ENCODE data around the gene COQ2.
"Not testable (repeated sequence)": the region's sequence is repeated elsewhere in the genome, so short reads cannot be mapped to it uniquely, and the experiment has no call there.

The COQ2 gene

DNA sequence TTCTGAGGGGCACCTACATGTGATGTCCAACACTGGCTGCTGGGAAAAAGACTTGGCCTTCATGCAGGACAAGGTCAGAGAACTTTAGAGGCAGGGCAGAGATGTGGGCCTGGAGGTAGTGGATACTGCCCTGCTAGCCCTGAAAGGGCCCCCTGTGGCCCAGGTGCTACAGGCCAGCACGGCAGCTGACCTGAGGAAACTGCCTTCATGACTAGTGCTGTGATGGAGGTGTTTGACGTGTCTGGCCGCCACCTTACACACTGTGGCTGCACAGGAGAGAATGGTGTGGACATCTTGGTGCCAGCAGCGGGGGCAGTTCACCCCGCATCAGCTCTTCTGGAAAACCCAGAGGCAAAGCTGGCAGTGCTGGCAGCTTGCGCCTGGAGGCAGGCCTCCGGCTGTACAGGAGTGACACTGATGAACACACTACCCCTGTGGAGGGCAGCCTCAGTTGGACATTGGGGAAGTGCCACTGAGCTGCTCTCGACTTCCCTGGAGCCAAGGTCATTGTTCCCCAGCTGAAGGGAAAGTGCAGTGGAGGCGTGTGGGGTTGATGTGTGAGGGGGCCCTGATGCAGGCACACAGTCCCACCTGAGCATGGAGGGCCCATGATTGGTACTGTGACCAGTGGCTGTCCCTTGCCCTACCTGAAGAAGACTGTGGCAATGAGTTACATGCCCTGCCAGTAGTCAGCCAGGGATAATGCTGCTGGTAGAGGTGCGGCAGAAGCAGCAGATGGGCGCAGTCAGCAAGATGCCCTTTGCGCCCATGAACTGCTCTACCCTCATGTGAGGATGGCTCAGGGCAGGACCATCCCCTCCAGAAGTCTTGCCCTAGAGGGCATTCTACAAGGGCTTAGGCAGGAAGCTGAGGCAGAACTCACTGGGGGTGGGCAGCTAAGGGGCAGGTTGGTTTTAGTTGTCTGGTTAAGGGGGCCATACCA, 36.9 kb downstream of the COQ2 start:
- no peak for ATAC-seq

DNA sequence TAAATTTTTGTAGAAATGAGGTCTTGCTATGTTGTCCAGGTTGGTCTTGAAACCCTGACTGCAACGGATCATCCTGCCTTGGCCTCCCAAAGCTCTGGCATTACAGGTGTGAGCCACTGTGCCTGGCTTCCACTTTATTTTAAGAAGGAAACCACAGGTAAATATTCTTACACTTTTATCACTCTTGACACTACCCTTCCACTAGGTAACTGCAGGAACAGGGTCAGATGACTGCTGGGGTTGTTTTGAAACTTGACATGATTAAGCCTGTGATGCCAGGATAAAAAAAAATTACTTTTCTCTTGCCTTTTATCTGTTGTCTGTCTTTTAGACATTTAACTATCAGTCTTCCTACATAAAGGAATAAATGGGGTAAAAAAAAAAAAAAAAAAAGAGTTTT, 43.5 kb downstream of the COQ2 start:
- no peak for ATAC-seq

DNA sequence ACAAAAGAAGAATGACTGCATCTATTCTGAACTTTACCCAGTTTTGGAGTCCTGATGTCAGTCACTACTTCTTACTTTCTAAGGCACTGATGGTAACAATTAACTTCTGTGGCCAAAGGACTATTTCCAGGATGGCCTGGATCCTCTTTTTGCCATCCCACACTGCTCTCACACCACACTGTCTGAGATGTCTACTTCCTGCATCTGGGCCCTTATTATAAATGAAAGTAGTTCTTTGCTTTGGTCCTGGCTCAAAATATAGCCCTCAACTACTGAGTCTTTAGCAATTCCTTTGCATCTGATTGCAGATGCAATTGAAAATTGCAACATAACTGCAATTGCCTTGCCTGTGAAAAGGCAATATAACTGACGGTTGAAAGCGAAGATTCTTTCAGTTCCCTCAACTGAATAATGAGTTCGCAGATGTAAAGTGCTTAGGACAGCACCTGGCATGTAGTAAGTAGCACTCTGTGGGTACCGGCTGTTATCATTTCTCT, 44.2 kb downstream of the COQ2 start:
- no peak for ATAC-seq

GRCh38 chr4:83238393-83239248, 46.0 kb downstream of the COQ2 start:
- no peak for ATAC-seq

DNA sequence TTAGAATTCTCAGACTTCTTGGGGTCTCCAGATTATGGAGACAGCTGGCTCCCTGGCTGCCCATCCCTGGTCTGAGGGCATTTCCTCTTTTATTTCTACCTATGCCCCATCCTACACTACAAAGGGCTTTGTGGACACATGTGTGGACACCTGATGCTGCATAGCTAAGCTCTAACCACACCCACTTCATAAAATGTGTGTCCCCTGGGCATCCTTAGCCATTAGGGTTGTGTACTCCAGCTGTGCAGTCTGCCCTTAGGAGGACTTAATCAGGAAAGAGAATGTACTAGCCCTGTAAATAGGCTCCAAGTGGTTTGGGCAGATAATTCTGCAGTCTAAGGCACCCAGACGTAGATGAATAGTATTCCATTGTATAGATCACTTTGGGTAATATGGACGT, 47.0 kb downstream of the COQ2 start:
- ATAC-seq: no peak

GRCh38 chr4:83235645-83236133, 48.9 kb downstream of the COQ2 start:
- ATAC-seq: peak; percentile 67 to 70

GRCh38 chr4:83234902-83235644, 49.5 kb downstream of the COQ2 start:
- ATAC-seq: peak; percentile 71

GRCh38 chr4:83234387-83234786, 50.2 kb downstream of the COQ2 start:
- ATAC-seq: not testable (repeated sequence)

DNA sequence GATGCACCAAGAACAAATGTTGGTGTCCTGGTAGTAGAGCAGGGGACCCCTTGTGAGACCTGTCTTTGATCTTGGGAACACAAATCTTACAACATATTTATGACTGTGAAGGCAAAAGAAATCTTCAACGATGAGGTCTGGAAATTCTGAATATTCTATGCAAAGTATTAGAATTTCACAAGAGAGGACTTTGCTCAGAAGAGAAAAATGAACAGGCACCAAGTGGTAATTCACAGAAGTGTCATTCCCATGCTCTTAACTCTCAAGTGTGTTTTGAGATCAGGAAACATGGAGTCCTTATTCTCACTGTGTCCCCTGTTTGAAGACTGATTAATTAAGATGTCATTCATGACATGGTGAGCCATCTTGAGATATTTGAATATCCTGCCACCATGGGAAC, 52.5 kb downstream of the COQ2 start:
- ATAC-seq: no peak

DNA sequence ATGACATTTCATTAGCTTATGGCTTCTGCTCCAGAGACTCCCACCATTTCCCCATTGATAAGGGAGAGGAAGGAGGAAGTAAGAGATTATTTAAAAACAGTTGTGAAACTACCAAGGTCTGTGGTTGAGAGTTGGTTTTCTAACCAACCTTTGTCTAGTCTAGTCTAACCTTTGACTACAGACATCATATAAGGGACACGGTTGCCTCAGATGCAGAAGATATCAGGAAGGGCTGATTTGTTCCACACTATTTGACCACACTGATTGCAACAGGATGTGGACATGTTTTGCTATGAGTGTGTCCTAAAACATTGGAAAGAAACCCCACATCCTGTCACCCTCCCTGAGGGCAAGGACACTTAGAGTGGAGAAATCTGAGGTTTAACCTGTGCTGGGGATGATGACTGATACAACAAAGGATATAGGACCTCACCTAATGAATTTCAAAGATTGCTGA, 53.0 kb downstream of the COQ2 start:
- ATAC-seq: peak; percentile 30 to 41

GRCh38 chr4:83230928-83231327, 53.7 kb downstream of the COQ2 start:
- no peak for ATAC-seq

DNA sequence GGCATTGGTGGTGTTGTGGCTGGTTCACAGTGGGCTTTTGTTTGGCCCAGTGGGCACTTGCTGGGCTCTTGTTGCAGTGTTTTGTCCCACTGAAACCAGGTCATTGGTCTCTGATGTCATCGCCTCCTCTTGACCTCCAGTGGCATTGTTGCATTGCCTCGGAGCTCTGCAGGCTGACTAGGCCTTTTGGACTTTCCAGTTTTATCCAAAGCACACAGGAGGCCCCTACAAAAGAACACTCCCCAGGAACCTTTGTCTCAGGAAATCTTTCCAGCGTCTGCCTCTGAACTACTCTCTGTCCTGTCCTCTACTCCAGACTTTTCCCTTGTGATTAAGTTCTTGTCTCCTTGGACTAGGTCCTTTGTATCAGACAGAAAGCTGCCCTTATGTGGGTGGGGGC, 54.8 kb downstream of the COQ2 start:
- no peak for ATAC-seq

GRCh38 chr4:83228231-83228630, 56.4 kb downstream of the COQ2 start:
- no peak for ATAC-seq

DNA sequence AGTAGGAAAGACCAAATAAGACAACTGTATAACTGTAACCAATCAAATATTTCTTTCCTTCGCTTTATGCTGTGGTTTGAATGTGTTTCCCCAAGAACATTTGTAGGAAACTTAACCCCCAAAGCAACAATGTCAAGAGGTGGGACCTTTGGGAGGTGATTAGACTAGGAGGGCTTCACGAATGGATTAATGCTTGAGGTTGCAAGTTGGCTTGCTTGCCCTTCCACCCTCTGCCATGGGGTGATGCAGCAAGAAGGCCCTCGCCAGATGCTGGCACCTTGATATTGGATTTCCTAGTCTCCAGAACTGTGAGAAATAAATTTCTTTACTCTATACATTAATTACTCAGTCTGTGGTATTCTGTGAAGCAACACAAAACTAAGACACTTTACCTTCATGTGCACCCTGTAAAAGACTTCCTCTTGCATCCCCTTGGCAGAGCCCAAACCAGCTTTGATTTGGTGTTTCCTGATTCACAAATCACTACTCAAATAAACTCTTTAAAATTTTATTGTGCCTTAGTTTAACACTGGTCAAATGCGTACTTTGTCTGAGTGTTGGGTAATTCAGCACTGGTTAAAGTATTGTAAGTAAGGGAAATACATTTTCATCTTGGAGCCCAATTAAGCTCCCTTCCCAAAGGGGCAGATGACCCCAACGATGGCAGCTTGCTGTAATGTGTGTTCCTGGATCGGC, 59.9 kb downstream of the COQ2 start:
- peak in 1 of 2 donors; percentile 1 for ATAC-seq

- ATAC-seq: no peak
These were observed 60.8 kb downstream of the COQ2 start for GRCh38 chr4:83223781-83224180.

- no peak for ATAC-seq
These were observed 62.6 kb downstream of the COQ2 start for GRCh38 chr4:83221897-83222441.

- ATAC-seq: peak; percentile 46
These were observed 65.0 kb downstream of the COQ2 start for GRCh38 chr4:83219344-83220331.

DNA sequence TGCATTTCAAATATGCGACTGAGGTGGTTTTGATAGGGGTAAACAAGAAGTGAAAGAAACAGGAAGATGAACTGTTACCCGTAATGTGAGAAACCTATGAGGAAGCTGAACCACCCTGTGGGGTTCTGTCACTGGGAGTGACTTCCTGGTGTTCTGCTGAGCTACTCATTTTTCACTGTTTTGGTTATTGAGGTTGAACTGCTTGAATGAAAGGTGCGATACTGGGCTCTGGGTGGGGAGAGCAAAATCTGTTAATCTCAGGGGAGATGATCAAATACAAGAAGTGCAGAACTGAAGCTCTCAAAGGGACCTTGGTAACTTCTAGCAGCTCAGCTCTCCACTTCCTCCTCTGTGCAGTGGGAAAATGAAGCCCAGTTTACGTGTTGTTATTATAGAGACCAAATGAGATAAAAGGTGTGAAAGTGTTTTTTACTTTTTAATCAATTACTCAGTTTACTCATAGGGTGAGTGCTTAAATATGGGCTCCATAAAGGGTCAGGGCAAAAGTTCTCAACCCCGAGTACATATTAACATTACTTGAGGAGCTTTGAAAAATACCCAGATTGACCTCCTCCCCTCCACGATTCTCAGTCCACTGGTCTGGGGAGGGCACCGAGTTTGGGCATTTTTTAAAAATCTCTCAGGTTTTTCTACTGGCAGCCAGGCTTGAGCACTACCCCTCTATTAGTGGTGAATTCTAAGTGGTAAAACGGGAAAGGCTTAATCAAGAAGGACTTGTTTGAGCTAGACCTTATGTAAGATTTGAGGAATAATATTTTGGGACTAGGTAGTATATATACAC, 66.7 kb downstream of the COQ2 start:
- peak; percentile 85 for ATAC-seq

DNA sequence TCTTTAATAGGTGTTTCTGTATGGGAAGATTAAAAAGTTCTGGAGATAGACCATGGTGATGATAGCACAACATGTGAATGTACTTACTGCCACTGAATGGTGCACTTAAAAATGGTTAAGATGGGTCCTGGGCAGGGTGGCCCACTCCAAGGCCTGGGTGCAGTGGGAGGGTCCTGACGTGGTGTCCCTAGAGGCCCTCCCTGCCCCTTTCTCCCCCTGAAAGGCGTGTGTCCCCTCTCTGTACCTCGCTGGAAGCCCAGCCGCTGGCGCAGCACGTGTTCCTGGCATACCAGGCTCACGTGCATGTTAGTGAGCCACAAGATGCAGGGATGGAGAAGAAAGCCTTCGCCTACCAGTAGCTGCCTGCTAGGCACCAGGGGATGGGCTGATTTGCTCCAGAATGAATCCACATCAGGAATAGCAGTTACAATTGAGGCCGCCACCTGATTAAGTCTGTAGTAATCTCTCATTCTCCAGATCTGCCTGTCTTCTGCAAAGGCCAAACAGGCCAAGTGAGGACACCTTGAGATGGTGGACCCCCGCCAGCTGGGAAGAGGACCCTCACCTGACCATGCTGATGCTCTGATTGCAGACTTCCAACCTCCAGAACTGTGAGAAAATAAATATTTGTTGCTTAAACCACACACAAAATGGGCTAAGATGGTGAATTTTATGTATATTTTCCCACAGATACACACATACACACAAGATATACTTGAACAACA, 67.5 kb downstream of the COQ2 start:
- no peak for ATAC-seq
